ENCODE measurements around the gene ACADM. TPM values are rescaled to one million over a fixed set of nuclear protein-coding genes. Genes with fewer than 3 reads are reported as not detected.

ACADM gene
- total and polyA plus RNA-seq, 8 donors: 15.2 to 77.5 (median 35.5) TPM

DNA sequence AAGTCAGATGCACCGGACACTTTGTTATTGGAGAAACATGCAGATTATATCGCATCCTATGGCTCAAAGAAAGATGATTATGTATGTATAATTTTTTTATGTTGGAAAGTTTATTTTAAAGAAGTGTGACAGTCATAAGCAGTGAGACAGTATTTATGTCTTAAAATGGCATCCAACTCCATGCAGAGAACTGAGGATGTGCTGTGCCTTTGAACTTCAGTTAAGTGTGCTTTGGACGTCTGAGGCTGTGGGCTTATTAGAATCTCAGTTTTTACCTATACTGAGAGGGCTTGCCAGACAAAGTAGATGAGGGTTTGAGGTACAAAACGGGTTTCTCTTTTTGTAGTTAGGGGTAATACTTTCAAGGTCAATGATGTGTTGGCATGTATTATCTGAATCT, 63.0 kb downstream of the ACADM start:
- H3K36me3 ChIP-seq: peaks cover 5 to 38% (median 32%) of the 10 kb centered on the region in 4 donors
- TF ChIP-seq, protein P1, sequence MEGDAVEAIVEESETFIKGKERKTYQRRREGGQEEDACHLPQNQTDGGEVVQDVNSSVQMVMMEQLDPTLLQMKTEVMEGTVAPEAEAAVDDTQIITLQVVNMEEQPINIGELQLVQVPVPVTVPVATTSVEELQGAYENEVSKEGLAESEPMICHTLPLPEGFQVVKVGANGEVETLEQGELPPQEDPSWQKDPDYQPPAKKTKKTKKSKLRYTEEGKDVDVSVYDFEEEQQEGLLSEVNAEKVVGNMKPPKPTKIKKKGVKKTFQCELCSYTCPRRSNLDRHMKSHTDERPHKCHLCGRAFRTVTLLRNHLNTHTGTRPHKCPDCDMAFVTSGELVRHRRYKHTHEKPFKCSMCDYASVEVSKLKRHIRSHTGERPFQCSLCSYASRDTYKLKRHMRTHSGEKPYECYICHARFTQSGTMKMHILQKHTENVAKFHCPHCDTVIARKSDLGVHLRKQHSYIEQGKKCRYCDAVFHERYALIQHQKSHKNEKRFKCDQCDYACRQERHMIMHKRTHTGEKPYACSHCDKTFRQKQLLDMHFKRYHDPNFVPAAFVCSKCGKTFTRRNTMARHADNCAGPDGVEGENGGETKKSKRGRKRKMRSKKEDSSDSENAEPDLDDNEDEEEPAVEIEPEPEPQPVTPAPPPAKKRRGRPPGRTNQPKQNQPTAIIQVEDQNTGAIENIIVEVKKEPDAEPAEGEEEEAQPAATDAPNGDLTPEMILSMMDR (IDR thresholded peaks at IDR 0.05): no peak
- TF ChIP-seq EP300 (IDR thresholded peaks at IDR 0.05) (no peak), POLR2AphosphoS5 (IDR thresholded peaks at IDR 0.05) (no peak), POLR2A (IDR thresholded peaks at IDR 0.05) (no peak)
- peak overlapping the region in 3 of 5 donors; percentile 86 to 93 (median 90) for H3K27ac ChIP-seq
- intact Hi-C loops (cut with DNase I; ENCODE audit: low total_unique reads): loop anchor here (10.0 kb wide), 1 partner anchor 63 kb away; the partner anchor contains the start of gene ACADM
- no peaks in the 10 kb centered on the region for H3K9me3 ChIP-seq
- DNase-seq: no peak
- peaks cover 37 to 64% (median 42%) of the 10 kb centered on the region in 4 donors for H3K4me1 ChIP-seq
- WGBS, 5 donors: 7 to 20% (median 13%) methylated on average over 4 of the region's 4 CpGs
- H3K4me3 ChIP-seq: peak overlapping the region; percentile 57 to 69 (median 63)
- no peaks in the 10 kb centered on the region for H3K27me3 ChIP-seq

DNA sequence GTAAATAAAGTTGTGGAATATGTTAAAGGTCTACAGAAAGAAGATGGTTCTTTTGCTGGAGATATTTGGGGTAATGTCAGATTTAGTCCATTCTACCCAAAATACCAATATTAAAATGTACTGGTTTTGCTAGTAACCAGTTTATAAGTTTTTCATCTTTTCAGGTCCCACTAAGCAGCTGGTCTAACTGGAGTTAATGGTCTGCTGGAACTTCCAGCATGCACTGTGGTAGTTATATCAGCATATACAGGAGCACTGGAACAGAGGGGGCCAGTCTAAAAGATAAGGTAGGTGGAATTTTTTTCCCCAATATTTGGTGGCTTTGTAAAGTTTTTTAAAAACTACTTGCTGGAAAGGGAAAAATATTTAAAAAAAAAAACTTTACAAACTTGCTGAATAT, 65.5 kb downstream of the ACADM start:
- DNase-seq: no peak
- intact Hi-C loops (cut with DNase I; ENCODE audit: low total_unique reads): loop anchor here (10.0 kb wide), 1 partner anchor 65 kb away; the partner anchor contains the start of gene ACADM
- H3K27me3 ChIP-seq: no peaks in the 10 kb centered on the region
- H3K4me3 ChIP-seq: peak overlapping the region in 2 of 4 donors; percentile 59 to 69
- TF ChIP-seq POLR2AphosphoS5 (IDR thresholded peaks at IDR 0.05): no peak
- TF ChIP-seq, protein P1 (IDR thresholded peaks at IDR 0.05): no peak
- no peak for TF ChIP-seq EP300 (IDR thresholded peaks at IDR 0.05)
- TF ChIP-seq POLR2A (IDR thresholded peaks at IDR 0.05): no peak
- H3K4me1 ChIP-seq: peaks cover 37 to 72% (median 42%) of the 10 kb centered on the region in 4 donors
- peak overlapping the region in 3 of 5 donors; percentile 36 to 80 (median 68) for H3K27ac ChIP-seq
- no peaks in the 10 kb centered on the region for H3K9me3 ChIP-seq
- peaks cover 18 to 63% (median 57%) of the 10 kb centered on the region in 4 donors for H3K36me3 ChIP-seq

DNA sequence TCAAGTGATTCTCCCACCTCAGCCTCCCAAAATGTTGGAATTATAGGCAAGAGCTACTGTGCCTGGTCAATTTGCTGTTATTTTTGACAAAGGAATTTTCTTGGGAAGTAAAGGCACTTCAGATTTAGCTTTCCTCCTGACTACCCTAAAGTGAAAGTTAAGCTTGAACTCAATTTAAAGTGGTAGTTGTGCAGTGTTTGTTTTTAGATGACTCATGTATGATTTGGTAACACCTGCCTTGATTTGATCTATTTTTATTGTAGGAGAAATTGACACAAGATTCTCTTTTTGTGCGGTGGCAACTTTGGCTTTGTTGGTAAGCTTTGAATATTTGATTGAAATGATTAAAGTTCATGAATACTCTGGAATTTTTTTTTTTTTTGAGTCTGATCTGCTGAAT, 66.5 kb downstream of the ACADM start:
- Histone ChIP-seq H3K4me3 (peak overlapping the region in 2 of 4 donors; percentile 59 to 69), H3K9me3 (no peaks in the 10 kb centered on the region), H3K36me3 (peaks cover 27 to 73% (median 67%) of the 10 kb centered on the region in 4 donors), H3K27ac (peak overlapping the region in 4 of 5 donors; percentile 9 to 80 (median 52)), H3K4me1 (peaks cover 32 to 65% (median 39%) of the 10 kb centered on the region in 4 donors), H3K27me3 (no peaks in the 10 kb centered on the region)
- TF ChIP-seq POLR2A (IDR thresholded peaks at IDR 0.05): no peak
- peak in 1 of 3 donors; percentile 5 for TF ChIP-seq POLR2AphosphoS5 (IDR thresholded peaks at IDR 0.05)
- WGBS, 5 donors: 16 to 48% (median 34%) methylated on average over 1 of the region's 1 CpG
- no peak for DNase-seq
- intact Hi-C loops (cut with DNase I; ENCODE audit: low total_unique reads): no loop called here

DNA sequence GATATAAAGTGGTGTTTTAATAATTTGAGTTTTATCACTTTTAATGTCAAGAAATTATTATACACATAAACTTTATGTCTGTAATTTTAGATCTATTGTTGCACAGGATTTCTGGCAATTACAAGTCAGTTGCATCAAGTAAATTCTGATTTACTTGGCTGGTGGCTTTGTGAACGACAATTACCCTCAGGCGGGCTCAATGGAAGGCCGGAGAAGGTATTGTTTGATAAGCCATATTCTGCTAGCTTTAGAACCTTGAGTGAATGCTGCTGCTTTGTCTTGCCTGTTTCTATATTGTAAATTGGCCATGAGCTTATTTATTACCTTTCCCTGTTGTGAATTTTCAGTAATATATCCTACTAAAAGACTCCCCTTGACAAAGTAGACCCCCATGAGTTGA, 67.6 kb downstream of the ACADM start:
- DNase-seq: no peak
- H3K4me3 ChIP-seq: no peak overlapping the region
- 95 to 99% (median 97%) methylated on average over 3 of the region's 3 CpGs for WGBS, 5 donors
- H3K27me3 ChIP-seq: no peaks in the 10 kb centered on the region
- TF ChIP-seq EP300 (IDR thresholded peaks at IDR 0.05) (no peak), POLR2AphosphoS5 (IDR thresholded peaks at IDR 0.05) (no peak), POLR2A (IDR thresholded peaks at IDR 0.05) (no peak)
- TF ChIP-seq, protein P1 (IDR thresholded peaks at IDR 0.05): no peak
- no peaks in the 10 kb centered on the region for H3K9me3 ChIP-seq
- peaks cover 32 to 61% (median 38%) of the 10 kb centered on the region in 4 donors for H3K4me1 ChIP-seq
- peaks cover 33 to 84% (median 78%) of the 10 kb centered on the region in 4 donors for H3K36me3 ChIP-seq
- intact Hi-C loops (cut with DNase I; ENCODE audit: low total_unique reads): no loop called here
- no peak overlapping the region for H3K27ac ChIP-seq

DNA sequence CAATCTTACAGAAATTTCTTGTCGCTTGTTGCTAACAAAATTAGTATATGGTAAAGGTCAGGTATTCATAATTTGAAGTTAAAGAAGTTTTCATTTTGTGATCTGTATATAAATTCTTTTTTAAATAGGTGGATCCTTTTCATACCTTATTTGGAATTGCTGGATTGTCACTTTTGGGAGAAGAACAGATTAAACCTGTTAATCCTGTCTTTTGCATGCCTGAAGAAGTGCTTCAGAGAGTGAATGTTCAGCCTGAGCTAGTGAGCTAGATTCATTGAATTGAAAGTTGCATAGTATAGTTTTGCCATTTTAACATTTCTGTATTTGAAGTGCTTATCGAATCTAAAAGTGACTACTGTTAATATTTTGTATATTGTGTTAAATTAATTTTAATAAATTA, 69.9 kb downstream of the ACADM start:
- 94 to 98% (median 96%) methylated on average over 2 of the region's 2 CpGs for WGBS, 5 donors
- DNase-seq: no peak
- Histone ChIP-seq H3K36me3 (peaks cover 33 to 94% (median 91%) of the 10 kb centered on the region in 4 donors), H3K4me3 (no peak overlapping the region), H3K27ac (no peak overlapping the region), H3K4me1 (peaks cover 16 to 38% (median 18%) of the 10 kb centered on the region in 4 donors), H3K9me3 (no peaks in the 10 kb centered on the region), H3K27me3 (no peaks in the 10 kb centered on the region)
- intact Hi-C loops (cut with DNase I; ENCODE audit: low total_unique reads): no loop called here
- TF ChIP-seq, protein P1 (IDR thresholded peaks at IDR 0.05): no peak
- no peak for TF ChIP-seq EP300 (IDR thresholded peaks at IDR 0.05)
- no peak for TF ChIP-seq POLR2A (IDR thresholded peaks at IDR 0.05)
- no peak for TF ChIP-seq POLR2AphosphoS5 (IDR thresholded peaks at IDR 0.05)

Measured in stomach (tissue), 9 donors.